ENCODE results near the gene MYO3B. TPM values are rescaled to one million over a fixed set of nuclear protein-coding genes. Genes with fewer than 3 reads are reported as not detected.

Gene MYO3B
- total and polyA plus RNA-seq, 2 donors (not counting 1 experiment from before 2014, with no cell fraction given) = not detected

DNA sequence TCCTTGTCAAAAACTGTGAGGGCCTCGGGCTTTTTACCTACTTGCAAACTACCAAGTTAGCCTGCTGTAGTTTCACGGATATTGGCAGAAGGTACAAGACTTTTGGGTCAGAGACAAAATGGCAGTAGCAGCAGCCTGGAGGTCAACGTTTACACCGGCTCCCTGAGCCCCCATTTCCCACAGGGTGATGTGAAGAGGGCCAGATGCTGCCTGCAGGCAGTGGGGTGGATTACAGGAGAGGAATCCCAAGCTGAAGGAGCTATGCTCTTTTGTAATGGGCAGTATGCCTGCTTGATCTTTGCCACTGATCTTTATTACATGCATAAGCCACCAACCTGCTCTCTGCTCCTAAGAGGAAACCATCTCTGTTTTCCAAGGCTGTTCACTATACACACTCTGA, 507.6 kb downstream of the MYO3B start:
- no peak for ATAC-seq (ENCODE audit: low read depth)
- no peak overlapping the region for H3K4me3 Mint-ChIP-seq
- no peak overlapping the region for H3K4me2 ChIP-seq (replicated peaks; ENCODE audit: low read depth, low read length, poor library complexity, severe bottlenecking)
- ChIA-PET POLR2A (no interaction called here), CTCF (no interaction called here)
- TF ChIP-seq, protein P1, sequence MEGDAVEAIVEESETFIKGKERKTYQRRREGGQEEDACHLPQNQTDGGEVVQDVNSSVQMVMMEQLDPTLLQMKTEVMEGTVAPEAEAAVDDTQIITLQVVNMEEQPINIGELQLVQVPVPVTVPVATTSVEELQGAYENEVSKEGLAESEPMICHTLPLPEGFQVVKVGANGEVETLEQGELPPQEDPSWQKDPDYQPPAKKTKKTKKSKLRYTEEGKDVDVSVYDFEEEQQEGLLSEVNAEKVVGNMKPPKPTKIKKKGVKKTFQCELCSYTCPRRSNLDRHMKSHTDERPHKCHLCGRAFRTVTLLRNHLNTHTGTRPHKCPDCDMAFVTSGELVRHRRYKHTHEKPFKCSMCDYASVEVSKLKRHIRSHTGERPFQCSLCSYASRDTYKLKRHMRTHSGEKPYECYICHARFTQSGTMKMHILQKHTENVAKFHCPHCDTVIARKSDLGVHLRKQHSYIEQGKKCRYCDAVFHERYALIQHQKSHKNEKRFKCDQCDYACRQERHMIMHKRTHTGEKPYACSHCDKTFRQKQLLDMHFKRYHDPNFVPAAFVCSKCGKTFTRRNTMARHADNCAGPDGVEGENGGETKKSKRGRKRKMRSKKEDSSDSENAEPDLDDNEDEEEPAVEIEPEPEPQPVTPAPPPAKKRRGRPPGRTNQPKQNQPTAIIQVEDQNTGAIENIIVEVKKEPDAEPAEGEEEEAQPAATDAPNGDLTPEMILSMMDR (IDR thresholded peaks at IDR 0.05) = no peak
- TF ChIP-seq EZH2 (IDR thresholded peaks at IDR 0.05; ENCODE audit: borderline replicate concordance, insufficient read depth, low read depth, low read length, poor library complexity, severe bottlenecking) = no peak
- no peaks in the 10 kb centered on the region for H3K9me3 Mint-ChIP-seq (ENCODE audit: insufficient read depth)
- intact Hi-C loops (cut with micrococcal nuclease) = no loop called here
- no peaks in the 10 kb centered on the region for H3K4me1 Mint-ChIP-seq
- H3K9me3 ChIP-seq (ENCODE audit: control extremely low read depth in 1 of 3, control insufficient read depth in 2 of 3, insufficient read depth in 1 of 3, low read length in 2 of 3) = no peaks in the 10 kb centered on the region
- DNase-seq = no peak
- H3K79me2 ChIP-seq (ENCODE audit: control insufficient read depth, insufficient read depth, low read length) = no peaks in the 10 kb centered on the region
- H3K27me3 Mint-ChIP-seq = peaks cover 14% of the 10 kb centered on the region
- no peak overlapping the region for H3K27ac Mint-ChIP-seq
- no peak overlapping the region for H3K9ac ChIP-seq (ENCODE audit: low read length)
- no peaks in the 10 kb centered on the region for H4K20me1 ChIP-seq (ENCODE audit: control insufficient read depth, insufficient read depth, low read length, poor library complexity, severe bottlenecking)
- no peaks in the 10 kb centered on the region for H3K27me3 ChIP-seq (replicated peaks in 1 of 4; ENCODE audit: control extremely low read depth in 1 of 4, control insufficient read depth in 3 of 4, insufficient read depth in 4 of 4, low read length in 3 of 4)
- WGBS (ENCODE audit: insufficient coverage) = 76% methylated on average over 4 of the region's 4 CpGs
- H3K4me1 ChIP-seq (ENCODE audit: control insufficient read depth in 2 of 2, insufficient read depth in 2 of 2, low read length in 2 of 2) = no peaks in the 10 kb centered on the region
- no peaks in the 10 kb centered on the region for H3K36me3 ChIP-seq (replicated peaks in 1 of 2; ENCODE audit: control extremely low read depth in 1 of 2, control insufficient read depth in 1 of 2, extremely low read depth in 1 of 2, insufficient read depth in 2 of 2, low read length in 1 of 2)
- H2AFZ ChIP-seq (ENCODE audit: insufficient read depth, low read depth, low read length, poor library complexity, severe bottlenecking) = no peak overlapping the region
- H3K27ac ChIP-seq (ENCODE audit: low read length in 2 of 2) = no peak overlapping the region
- H3K4me3 ChIP-seq (ENCODE audit: control extremely low read depth in 1 of 5, extremely low read depth in 1 of 5, insufficient read depth in 1 of 5, low read depth in 2 of 5, low read length in 4 of 5) = no peak overlapping the region

DNA sequence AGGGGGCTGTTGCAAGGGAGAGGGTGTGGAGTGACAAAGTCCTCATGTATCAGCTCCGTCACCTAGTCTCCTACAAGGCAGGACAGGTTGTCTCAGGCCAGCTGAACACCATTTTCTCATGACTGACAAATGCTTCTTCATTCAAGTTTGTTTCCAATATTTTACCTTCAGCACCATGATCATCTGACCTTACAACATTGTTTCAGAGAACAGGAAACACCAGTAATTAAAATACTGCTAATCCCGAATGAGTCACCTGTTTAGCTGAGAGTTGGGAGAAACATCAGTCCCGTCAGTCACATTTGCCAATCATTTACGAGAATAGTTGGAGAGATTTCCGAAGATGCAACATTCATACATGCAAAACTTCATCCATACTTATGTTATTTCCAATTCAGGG, 511.5 kb downstream of the MYO3B start:
- Histone ChIP-seq H3K4me3 (ENCODE audit: control extremely low read depth in 1 of 5, extremely low read depth in 1 of 5, insufficient read depth in 1 of 5, low read depth in 2 of 5, low read length in 4 of 5) (no peak overlapping the region), H3K9me3 (ENCODE audit: control extremely low read depth in 1 of 3, control insufficient read depth in 2 of 3, insufficient read depth in 1 of 3, low read length in 2 of 3) (no peaks in the 10 kb centered on the region), H3K79me2 (ENCODE audit: control insufficient read depth, insufficient read depth, low read length) (no peaks in the 10 kb centered on the region), H3K27ac (ENCODE audit: low read length in 2 of 2) (no peak overlapping the region), H2AFZ (ENCODE audit: insufficient read depth, low read depth, low read length, poor library complexity, severe bottlenecking) (no peak overlapping the region), H3K4me2 (replicated peaks; ENCODE audit: low read depth, low read length, poor library complexity, severe bottlenecking) (no peak overlapping the region), H3K36me3 (replicated peaks in 1 of 2; ENCODE audit: control extremely low read depth in 1 of 2, control insufficient read depth in 1 of 2, extremely low read depth in 1 of 2, insufficient read depth in 2 of 2, low read length in 1 of 2) (no peaks in the 10 kb centered on the region), H3K4me1 (ENCODE audit: control insufficient read depth in 2 of 2, insufficient read depth in 2 of 2, low read length in 2 of 2) (no peaks in the 10 kb centered on the region), H3K9ac (ENCODE audit: low read length) (no peak overlapping the region), H4K20me1 (ENCODE audit: control insufficient read depth, insufficient read depth, low read length, poor library complexity, severe bottlenecking) (no peaks in the 10 kb centered on the region), H3K27me3 (replicated peaks in 1 of 4; ENCODE audit: control extremely low read depth in 1 of 4, control insufficient read depth in 3 of 4, insufficient read depth in 4 of 4, low read length in 3 of 4) (no peaks in the 10 kb centered on the region)
- no peaks in the 10 kb centered on the region for H3K9me3 Mint-ChIP-seq (ENCODE audit: insufficient read depth)
- TF ChIP-seq, protein P1 (IDR thresholded peaks at IDR 0.05) = no peak
- TF ChIP-seq EZH2 (IDR thresholded peaks at IDR 0.05; ENCODE audit: borderline replicate concordance, insufficient read depth, low read depth, low read length, poor library complexity, severe bottlenecking) = no peak
- POLR2A ChIA-PET = no interaction called here
- H3K27ac Mint-ChIP-seq = no peak overlapping the region
- peaks cover 4% of the 10 kb centered on the region for H3K27me3 Mint-ChIP-seq
- intact Hi-C loops (cut with micrococcal nuclease) = no loop called here
- DNase-seq = no peak
- H3K4me1 Mint-ChIP-seq = no peaks in the 10 kb centered on the region
- no peak for ATAC-seq (ENCODE audit: low read depth)
- CTCF ChIA-PET = no interaction called here
- no peak overlapping the region for H3K4me3 Mint-ChIP-seq
- WGBS (ENCODE audit: insufficient coverage) = 100% methylated on average over 2 of the region's 5 CpGs

Measured in B cell (primary cell).